Frontal cortex (tissue), 4 donors: ENCODE measurements around the gene TELO2. TPM values are rescaled to one million over a fixed set of nuclear protein-coding genes. Genes with fewer than 3 reads are reported as not detected.

Experiments
- DNase-seq, 2 donors: peaks; one replicate each; pipeline ENCODE4 v3.0.0; 2012; ENCODE audit warnings: low spot score in 2 of 2
- FAIRE-seq: peaks from 2 replicates; lab custom pipeline; 2012; peaks lifted over from hg19 to GRCh38; lab: Jason Lieb, UNC
- total RNA-seq: library from RNA; depleted of rRNA; stranded (reverse); fragments of >200 nt; gene quantifications from one replicate; pipeline ENCODE4 v1.2.3, GENCODE V29; 2014
- donor health status: control.
- donor health status: control.
- donor health status: control.

The TELO2 gene
- total RNA-seq, 1 donor from 2014 or later: 14.3 TPM

DNA sequence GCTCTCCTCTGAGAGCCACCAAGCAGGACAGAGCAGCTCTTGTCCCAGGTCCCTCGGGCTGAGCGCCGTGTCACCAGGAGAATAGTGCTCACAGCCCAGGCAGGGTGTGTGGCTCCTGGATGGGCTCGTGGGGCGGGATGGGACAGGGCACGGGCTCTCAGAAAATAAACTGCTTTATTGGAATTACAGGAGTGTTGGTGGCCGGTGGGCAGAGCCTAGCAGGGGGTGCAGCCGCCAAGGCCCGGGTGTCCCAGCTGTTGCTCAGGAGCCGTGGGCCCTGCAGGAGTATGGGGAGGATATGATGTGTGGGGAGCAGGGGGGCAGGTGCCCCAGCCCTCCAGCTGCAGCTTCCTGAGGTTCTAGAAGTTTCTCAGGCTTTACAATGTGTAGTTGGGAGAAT lies 17.1 kb downstream of the TELO2 start:
- FAIRE-seq (no peak), DNase-seq (no peak)

DNA sequence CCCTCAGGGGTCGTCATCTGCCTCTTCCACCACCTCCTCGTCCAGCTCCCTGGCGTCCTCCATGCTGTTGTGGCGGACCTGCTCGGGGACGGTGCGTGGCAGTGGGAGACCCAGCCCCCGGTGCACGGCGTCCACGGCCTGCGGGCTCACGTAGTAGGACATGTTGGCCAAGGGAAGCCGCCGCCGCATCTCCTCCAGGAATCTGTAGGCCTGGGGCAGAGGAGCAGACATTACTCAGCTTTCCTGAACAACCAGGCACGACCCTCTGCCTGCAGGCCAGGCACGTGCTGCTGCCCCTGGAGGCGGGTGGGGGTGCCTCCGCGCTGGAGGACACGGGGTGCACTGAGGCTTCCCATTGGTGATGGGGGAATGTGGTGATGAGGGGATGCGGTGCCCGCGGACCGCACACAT lies 17.8 kb downstream of the TELO2 start:
- DNase-seq (no peak), FAIRE-seq (no peak)

DNA sequence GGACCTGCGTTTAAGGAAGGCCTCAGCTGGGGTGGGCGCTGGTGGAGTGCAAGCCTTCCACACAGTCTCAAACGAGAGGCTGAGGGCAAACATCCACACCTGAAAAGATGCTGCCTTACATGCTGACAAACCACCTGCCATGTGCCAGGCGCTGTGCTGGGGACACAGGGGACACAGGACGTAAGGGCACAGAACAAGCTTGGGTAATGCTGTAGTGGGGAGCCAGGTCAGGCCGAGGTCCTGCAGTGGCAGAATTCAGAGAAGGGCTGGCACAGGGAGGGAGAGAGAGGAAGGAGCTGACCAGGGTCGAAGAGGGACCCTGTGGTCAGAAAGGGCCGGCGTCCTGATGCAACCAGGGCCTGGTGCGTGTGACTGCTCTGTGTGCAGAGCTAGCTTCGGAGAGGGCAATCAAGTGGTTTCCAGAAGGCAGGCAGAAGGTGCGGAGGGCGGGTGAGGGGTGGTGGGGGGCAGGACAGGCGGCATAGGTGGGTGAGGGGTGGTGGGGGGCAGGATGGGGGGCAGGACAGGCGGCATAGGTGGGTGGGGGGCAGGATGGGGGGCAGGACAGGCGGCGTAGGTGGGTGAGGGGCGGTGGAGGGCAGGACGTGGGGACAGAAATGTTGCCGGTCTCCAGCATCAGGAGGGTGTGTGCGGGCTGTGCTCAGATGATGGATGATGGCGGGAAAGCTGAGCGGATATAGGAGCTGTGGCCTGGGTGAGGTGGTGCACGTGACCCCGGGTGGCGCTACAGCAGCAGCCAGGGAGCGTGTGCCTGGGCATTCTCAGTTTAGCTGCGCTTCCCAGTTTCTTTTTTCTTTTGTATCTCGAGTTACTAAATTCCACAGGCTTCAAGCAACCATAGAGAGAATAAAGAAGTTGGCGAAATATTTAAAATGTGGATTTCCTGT lies 18.8 kb downstream of the TELO2 start:
- DNase-seq (no peak), FAIRE-seq (no peak)

DNA sequence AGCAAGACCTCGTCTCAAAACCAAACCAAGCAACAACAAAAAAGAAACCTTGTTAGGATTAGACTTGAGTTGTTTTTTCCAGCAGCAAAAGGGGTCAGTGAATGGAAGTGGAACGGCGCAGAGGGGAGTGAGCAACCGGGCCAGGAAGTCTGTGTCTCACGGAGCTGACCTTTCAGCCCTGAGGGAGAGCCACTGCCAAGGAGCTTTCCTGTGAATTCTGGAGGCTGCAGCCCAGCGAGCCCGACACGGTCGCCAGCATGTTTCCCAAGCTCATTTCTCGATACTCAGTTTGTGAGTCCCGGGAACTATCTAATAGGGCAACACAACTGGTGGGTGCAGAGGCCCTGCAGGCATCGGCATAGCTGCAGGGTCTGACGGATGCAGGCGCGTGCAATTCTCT lies 19.6 kb downstream of the TELO2 start:
- DNase-seq: no peak
- FAIRE-seq: no peak

DNA sequence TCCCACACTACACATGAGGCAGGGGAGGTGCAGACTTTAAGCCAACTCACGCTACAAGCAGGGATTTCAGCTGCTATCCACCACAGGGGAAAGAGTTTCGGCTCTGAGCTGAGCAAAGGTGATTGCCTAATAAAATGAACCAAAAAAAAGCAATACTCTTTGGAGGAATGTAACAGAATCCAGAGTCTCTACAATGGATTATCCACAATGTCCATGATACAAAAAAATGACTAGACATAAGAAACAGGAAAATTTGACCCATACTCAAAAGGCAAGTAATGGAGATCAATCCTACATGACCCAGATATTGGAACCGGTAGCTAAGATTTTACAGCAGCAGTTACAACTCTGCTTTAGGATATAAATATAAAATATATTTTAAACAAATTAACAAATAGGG lies 21.3 kb downstream of the TELO2 start:
- DNase-seq (no peak), FAIRE-seq (no peak)

DNA sequence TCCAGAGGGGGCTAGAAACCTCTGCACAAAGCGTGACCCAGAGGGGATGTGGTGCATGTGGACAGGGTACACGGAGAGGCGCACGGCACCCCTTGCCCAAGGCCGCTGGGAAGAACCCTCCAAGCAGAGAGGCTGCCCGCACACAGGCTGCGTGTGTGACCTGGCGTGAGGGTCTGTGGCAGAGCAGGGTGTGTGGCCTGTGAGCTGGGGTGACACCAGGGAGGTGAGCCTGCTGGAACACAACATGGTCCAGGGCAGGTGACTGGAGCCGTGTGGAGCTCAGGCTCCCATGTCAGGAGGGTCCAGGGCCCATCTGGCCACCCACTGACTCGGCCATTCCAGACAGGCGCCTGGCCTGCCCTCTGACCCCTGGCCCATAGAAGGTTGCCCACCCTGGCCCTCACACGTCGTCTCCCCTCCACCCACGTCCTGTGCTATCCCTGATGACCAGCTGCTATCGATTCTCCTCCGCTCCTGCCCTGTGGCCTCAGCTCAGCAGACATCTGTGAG lies 25.5 kb downstream of the TELO2 start:
- no peak for FAIRE-seq
- no peak for DNase-seq

DNA sequence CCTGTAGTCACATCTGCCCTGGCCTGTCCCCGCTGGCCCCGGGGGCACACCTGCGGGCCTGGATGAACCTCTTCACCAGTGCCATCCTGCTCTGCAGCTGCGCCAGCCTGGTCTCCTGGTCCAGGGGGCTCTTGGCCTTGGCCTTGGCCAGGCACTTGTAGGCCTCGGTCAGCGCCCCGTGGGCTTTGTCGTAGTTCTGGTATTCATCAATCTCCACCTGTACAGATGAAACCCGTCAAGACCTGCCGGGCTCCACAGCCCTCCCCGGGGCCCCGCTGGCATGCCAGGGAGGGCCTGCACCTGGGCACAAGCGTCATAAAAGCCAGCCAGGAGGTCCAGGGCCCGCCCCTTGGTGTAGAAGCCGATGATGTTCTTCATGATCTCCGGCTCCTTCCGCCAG lies 26.7 kb downstream of the TELO2 start:
- FAIRE-seq (no peak), DNase-seq (no peak)

DNA sequence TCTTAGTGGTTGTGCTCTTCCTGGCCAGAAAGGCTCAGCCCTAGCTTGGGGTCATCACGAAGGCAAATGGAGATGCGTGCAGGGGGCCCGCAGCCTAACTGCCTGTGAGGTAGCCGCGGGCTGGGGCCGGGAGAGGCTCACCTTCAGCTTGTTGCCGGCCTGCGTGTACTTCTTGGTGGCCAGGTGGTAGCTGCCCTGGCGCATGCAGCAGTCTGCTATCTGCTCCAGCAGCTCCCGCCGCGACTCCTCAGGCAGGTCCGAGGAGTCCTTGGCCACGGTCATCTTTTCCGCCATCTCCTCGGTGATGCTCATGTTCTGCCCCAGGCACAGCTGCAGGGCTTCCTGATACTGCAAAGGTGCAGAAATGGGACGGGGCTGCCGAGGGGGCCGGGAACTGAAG lies 27.3 kb downstream of the TELO2 start:
- DNase-seq (no peak), FAIRE-seq (no peak)

DNA sequence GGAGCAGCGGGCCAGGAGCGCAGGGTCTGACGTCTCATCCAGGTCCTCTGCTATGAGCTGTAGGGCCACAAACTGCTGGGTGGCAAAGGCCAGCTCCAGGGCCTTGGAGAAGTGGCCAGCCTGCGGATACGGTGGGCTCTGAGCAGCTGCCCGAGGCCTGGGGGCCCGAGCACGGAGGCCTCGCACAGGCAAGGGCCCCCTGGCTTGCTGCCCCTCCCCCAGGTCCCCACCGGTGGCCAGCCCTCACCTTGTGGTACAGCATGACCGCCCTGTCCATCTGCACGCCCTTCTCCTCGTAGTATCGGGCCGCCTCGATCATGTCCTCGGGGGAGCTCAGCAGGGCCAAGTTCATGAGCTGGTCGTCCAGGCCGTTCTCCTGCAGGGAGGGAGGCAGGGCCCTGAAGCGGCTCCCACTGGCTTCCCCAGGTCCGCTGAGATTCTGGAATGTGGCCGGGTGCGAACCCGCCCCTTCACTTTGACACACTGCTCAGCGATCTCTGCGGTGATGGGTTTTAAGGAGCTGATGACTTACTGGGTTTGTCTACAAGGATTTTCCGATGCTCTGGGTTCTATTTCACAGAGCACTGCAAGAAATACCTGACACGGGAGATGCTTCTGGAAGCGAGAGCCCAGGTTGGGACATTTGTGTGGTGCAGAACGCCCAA lies 30.6 kb downstream of the TELO2 start:
- no peak for DNase-seq
- no peak for FAIRE-seq

DNA sequence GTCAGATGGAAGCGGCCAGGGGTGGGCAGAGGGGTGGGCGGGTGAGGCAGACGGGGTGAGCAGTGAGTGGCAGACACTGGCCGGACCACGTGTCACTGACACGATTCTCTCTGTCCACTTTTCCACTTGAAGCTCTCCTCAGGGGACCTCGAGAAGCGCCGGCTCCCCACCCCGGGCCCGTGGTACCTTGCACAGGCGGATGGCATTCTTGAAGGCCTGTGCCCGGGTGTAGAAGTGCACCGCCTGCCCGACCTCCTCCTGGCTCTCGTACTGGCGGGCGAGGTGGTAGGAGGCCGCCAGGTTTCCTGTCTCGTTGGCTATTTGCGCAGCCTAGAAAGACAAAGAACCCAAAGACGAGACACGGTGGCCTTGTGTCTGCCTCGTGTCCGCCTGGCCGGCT lies 31.2 kb downstream of the TELO2 start:
- no peak for FAIRE-seq
- no peak for DNase-seq

DNA sequence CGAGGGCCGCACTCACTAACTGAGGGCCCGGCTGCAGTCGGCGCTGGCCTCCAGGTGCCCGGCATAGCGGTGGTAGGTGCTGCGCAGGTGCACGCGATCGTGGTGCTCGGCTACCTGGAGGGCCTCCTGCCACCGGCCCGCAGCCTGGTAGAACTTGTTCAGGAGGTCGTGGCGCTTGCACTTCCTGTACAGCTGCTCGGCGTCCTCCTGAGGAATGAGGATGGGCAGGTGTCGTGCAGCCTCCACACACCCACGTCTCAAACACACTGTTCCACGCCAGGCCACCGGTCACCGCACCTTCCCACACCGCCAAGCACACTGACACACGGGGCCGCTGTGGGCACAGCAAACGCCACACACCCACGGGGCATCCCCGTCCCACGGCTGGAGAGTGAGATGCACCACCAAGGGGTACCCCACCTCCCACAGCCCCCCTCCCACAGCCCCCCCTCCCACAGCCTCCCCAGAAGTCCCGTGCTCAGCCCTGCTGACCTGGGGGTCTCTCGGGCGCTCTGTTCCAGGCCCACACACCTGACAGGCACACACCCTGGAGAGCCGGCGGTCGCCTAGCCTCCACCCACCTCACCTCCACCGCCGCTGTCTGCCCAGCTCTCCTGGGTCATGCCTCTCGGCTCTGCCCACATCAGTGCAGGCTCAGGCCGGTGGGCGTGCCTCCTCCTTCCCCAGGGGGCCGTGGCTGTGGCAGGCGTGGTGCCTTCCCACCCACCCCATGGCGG lies 32.9 kb downstream of the TELO2 start:
- DNase-seq: no peak
- no peak for FAIRE-seq

DNA sequence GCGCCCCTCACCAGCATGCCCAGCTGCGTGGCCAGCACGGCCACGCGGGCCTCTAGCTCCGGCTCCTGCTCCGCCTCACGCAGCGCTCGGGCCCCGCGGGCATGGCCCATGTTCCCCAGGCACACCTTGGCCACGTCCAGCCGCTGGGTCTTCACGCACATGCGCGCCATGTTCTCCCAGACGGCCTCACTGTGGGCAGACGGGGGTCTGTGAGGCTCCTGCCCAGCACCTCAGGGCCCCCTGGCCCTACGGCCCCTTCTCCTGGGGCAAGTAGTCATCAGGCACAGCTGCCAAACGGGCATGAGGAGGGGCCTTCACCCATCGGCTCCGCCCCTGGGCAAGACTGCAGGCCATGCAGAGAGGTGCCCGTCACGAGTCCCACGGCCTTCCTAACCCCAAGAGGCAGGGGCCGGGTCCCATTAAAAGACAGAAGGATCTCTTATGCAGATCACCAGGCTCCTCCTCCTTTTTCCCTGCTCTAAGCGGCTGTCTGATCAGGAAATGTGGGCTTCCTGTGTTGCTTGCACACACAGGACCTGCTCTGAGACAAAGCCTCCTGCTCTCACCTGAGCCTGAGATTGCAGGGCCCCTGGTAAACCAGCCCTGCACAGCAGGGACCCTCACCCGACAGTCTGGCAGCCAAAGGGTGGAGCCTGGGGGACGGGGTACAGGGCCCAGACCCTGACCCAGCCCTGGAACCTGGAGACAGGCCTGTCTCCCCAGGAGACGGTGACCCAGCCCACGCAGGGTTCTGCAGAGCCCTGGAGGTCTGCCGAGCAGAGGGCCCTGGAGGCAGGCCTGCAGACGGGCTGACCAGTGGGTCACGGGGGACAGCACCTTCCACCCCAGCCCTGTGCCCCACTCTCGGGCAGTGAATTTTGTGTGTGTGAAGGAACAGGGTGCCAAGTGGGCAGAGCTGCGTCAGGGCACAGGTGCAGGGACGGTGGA lies 33.7 kb downstream of the TELO2 start:
- FAIRE-seq: no peak
- no peak for DNase-seq

DNA sequence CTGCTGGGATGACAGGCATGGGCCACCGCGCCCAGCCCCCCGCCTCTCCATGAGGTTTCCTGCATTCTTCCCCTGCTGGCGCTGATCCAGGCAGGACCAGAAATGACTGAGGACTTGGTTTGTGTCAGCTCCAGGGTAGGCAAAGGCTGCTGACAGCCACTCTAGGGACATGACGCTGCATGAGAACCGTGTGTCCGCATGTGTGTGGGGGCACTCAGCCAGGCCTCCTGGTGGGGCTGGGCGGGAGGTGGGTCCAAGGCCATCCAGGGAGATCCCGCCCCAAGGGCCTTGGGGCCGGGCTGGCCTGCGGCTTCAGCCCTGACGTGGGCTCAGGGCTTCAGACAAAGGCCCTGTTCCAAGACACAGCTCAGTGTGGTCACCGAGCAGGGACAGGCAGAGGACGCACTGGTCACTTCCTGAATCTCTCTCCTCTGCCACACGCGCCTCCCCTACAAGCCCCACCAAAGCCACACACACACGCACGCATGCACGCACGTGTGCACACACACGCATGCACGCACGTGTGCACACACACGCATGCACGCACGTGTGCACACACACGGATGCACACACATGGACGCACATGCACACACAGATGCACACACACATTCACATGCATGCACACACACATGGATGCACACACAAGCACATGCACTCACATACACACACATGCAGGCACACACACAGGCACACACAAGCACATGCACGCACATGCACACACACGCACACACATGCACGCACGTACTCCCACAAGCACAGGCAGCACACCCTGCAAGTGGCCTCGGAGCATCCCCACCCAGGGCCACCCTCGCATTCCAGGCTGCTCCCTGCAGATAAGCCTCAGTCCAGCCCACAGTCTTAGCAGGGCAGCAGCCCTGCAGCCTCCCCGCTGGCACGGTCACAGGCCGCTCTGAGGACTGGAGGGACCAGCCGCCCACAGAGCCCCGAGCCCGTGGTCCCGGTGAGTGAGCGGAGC lies 35.0 kb downstream of the TELO2 start:
- DNase-seq (no peak), FAIRE-seq (no peak)

DNA sequence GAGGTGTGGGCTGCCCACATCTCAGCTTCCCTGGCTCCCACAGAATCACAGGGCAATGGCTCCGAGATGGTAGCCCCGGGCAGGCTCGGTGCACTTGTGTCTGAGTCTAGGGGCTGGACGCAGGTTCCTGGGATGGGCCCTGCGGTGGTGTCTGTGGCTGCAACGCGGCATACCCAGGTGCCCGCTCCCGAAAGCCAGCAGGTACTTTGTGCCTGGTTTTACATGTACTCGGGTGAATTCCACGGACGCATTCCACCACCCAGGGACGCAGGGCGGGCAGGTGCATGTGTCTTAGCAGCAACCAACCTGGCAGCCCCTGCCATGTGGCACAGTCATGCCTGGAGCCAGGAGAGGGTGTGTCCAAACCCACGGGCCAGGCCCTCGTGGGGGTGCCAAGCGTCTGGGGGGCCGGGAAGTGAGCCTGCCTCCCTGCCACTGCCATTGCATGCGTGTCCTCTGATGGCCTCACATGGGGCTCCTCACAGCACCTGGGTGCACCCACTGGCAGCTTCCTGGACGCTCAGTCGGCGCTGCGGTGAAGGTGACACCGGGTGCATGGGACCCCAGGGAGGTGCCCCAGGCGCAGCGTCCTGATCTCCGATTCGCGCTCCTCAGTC lies 35.9 kb downstream of the TELO2 start:
- FAIRE-seq: no peak

DNA sequence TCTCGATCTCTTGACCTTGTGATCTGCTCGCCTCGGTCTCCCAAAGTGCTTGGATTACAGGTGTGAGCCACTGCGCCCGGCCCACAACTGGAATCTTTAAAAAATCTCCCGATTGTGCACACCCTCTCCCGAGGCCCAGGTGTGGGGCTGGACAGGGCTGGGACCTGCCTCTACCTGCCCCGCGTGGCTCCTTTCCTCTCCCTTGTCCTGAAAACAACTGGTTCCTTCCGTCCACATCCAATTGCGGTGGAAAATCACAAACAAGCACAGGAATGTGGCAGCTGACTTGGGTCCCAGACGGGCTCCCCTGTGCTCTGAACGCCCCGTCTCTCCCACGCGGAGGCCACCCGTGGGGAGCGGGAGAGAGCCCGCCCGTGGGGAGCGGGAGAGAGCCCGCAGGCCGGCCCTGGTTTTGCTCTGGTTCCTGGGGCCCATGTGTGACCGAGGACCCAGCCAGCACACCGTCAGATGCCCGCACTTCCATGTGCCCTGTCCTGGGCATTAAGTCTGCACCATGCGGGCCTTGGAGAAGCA lies 37.3 kb downstream of the TELO2 start:
- FAIRE-seq (no peak), DNase-seq (no peak)

More for the DNA sequence above, 35.9 kb downstream of the TELO2 start:
- DNase-seq: no peak

DNA sequence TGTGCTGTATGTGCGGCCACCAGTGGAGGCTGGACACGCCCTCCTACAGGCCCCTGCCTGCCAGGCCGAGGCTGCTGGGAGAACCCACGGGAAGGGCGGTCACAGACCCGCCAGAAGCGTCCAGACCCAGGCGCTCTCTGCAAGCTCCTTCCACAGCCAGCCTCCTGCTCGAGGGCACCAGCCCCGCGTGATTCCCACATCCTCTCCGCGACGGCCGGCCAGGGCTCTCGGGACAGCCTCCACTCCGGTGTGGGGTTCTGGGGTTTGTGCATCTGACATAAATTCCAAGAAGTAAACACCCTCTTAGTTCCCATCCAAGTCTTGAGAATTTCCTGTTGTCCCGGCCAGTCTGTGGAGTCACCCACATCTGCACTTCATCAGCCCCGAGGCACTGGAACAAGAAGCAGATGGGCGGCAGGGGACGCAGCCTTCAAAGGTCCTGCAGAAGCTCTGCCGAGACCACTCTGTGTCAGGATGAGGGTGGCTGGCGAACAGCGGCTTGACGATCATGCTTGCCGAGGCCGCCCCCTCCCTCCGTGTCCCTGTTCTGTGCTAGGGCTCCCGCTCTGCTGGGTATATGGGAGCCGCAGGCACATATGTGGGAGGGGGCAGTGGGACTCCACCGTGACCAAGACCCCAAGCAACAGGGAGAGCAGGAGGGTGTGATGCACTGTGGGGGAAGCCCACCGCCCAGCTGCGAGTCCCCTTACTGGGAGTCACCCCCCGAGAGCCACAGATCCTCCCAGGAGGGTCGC lies 37.9 kb downstream of the TELO2 start:
- FAIRE-seq (no peak), DNase-seq (peak in 1 of 2 donors; percentile 19)

DNA sequence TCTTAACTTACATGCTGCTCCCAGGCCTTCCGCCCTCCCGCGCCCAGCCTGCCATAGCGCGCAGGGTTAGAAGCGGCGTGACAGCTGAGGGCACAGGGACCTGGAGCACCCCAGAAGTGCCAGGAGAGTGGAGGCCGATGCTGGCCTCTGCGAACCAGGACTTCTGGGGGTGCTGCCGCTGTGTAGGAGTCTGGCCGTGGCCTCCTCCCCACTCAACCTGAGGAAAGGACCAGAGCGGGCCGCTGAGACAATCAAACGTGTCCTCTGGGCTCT lies 38.4 kb downstream of the TELO2 start:
- FAIRE-seq (no peak), DNase-seq (no peak)
